CD4-positive, alpha-beta T cell (primary cell): ENCODE results near the gene TPD52L1. TPM values are rescaled to one million over a fixed set of nuclear protein-coding genes. Genes with fewer than 3 reads are reported as not detected.

Source experiments
- ATAC-seq: fragments of 200-7000 bp; cut with Tn5 transposase; one replicate; pipeline ENCODE4 v1.10.0; 2022; ENCODE audit warnings: mild to moderate bottlenecking; ENCODE audit not compliant: poor library complexity
- CTCF ChIA-PET: fragments of 350-600 bp; sonication (Branson Sonifier 250); formaldehyde crosslinking; loops from one replicate; lab custom pipeline; 2021; ENCODE audit warnings: antibody characterized with exemption, inconsistent platforms; lab: Charles Lee
- POLR2A ChIA-PET: fragments of 350-600 bp; sonication (Branson Sonifier 250); formaldehyde crosslinking; loops from one replicate; lab custom pipeline; 2021; ENCODE audit warnings: antibody characterized with exemption, inconsistent platforms; lab: Charles Lee
- DNase-seq, 14 experiments: peaks; one replicate each; pipeline ENCODE4 v3.0.0-alpha.2; 2013 to 2020; ENCODE audit warnings: mixed read lengths in 2 of 14
- H3K27ac ChIP-seq, 2 donors: one replicate each; pipeline versions ENCODE4 v1.5.1 to v1.7.0; 2013; ENCODE audit warnings: low read length in 2 of 2, low read depth in 1 of 2, mild to moderate bottlenecking in 1 of 2
- H3K27me3 ChIP-seq, 2 experiments: 1 replicate in 1 of 2; 2 replicates in 1 of 2; pipeline versions ENCODE4 v1.6.1 to v1.7.0; 2013; ENCODE audit warnings: low read length in 2 of 2, control low read depth in 1 of 2, mild to moderate bottlenecking in 1 of 2, moderate library complexity in 1 of 2; ENCODE audit not compliant: insufficient read depth in 2 of 2, control insufficient read depth in 1 of 2
- H3K36me3 ChIP-seq: one replicate; pipeline ENCODE4 v1.6.1; 2013; ENCODE audit warnings: low read length, control low read depth; ENCODE audit not compliant: insufficient read depth
- H3K4me1 ChIP-seq: one replicate; pipeline ENCODE4 v1.6.1; 2013; ENCODE audit warnings: low read length, control low read depth; ENCODE audit not compliant: insufficient read depth
- H3K4me3 ChIP-seq: one replicate; pipeline ENCODE4 v1.5.1; 2013; ENCODE audit warnings: mild to moderate bottlenecking, low read length, moderate library complexity
- H3K9me3 ChIP-seq, 2 experiments: 1 replicate in 1 of 2; 2 replicates in 1 of 2; pipeline versions ENCODE4 v1.6.1 to v1.7.0; 2013; ENCODE audit warnings: low read length in 2 of 2, mild to moderate bottlenecking in 2 of 2, control low read depth in 1 of 2, moderate library complexity in 1 of 2; ENCODE audit not compliant: control insufficient read depth in 1 of 2, insufficient read depth in 1 of 2
- H3K27ac Mint-ChIP-seq: one replicate; pipeline ENCODE4 v1.8.0; 2020; ENCODE audit warnings: mixed read lengths
- H3K27me3 Mint-ChIP-seq: one replicate; pipeline ENCODE4 v1.8.0; 2021; ENCODE audit warnings: mixed read lengths
- H3K36me3 Mint-ChIP-seq: one replicate; pipeline ENCODE4 v1.8.0; 2021; ENCODE audit warnings: low read depth, mixed read lengths
- H3K4me1 Mint-ChIP-seq: one replicate; pipeline ENCODE4 v1.8.0; 2021; ENCODE audit warnings: low read depth, mixed read lengths
- H3K4me3 Mint-ChIP-seq: one replicate; pipeline ENCODE4 v1.8.0; 2020; ENCODE audit warnings: mild to moderate bottlenecking, mixed read lengths
- H3K9me3 Mint-ChIP-seq: one replicate; pipeline ENCODE4 v1.8.0; 2020; ENCODE audit warnings: mixed read lengths
- CTCF ChIP-seq: fragments of 200-600 bp; IDR thresholded peaks from one replicate; pipeline ENCODE4 v1.8.0; 2022; ENCODE audit warnings: antibody characterized with exemption, mild to moderate bottlenecking
- intact Hi-C, 2 experiments: fragments of 100-400 bp; cut with DNase I in 1 of 2; cut with micrococcal nuclease in 1 of 2; formaldehyde crosslinking; loops; one replicate each; pipeline versions ENCODE4 v1.15.1 to v1.9.0; 2023 to 2025; cut with DNase I, micrococcal nuclease
- total RNA-seq, 174 experiments: library from RNA in 2 of 174; stranded (reverse) in 2 of 174; gene quantifications; one replicate each; pipeline ENCODE4 v1.2.3 and lab custom pipeline; 2021 to 2026

Gene TPD52L1
- total RNA-seq, 2 experiments from 2014 or later, result not detected

- H3K27me3 ChIP-seq, result no peaks in the 10 kb centered on the region
- H3K36me3 Mint-ChIP-seq, result no peaks in the 10 kb centered on the region
Measured at GRCh38 chr6:125107896-125108295, 45.7 kb upstream of the TPD52L1 start.

GRCh38 chr6:125110056-125110455, 43.5 kb upstream of the TPD52L1 start:
- no peak for DNase-seq
- Mint-ChIP-seq H3K36me3 (no peaks in the 10 kb centered on the region), H3K27me3 (no peaks in the 10 kb centered on the region), H3K4me3 (no peak overlapping the region), H3K27ac (no peak overlapping the region), H3K9me3 (peaks cover 22% of the 10 kb centered on the region), H3K4me1 (no peaks in the 10 kb centered on the region)
- POLR2A ChIA-PET, result no interaction called here
- CTCF ChIA-PET, result no interaction called here
- no peak overlapping the region for H3K4me3 ChIP-seq
- peaks cover 6 to 24% of the 10 kb centered on the region in 2 experiments for H3K9me3 ChIP-seq
- ATAC-seq, result no peak
- no peak overlapping the region for H3K27ac ChIP-seq
- no peaks in the 10 kb centered on the region for H3K27me3 ChIP-seq
- H3K4me1 ChIP-seq, result no peaks in the 10 kb centered on the region
- intact Hi-C loops, result loop anchor here in 1 of 2 experiments (5.0 kb wide), 1 partner anchor 1693 kb away; no protein-coding TSS in a partner anchor
- no peaks in the 10 kb centered on the region for H3K36me3 ChIP-seq
- TF ChIP-seq CTCF, result no peak

More at GRCh38 chr6:125107896-125108295, 45.7 kb upstream of the TPD52L1 start:
- Mint-ChIP-seq H3K9me3 (peaks cover 22% of the 10 kb centered on the region), H3K4me1 (no peaks in the 10 kb centered on the region), H3K4me3 (no peak overlapping the region), H3K27me3 (no peaks in the 10 kb centered on the region), H3K27ac (no peak overlapping the region)
- H3K4me3 ChIP-seq, result no peak overlapping the region
- H3K27ac ChIP-seq, result no peak overlapping the region
- no peaks in the 10 kb centered on the region for H3K36me3 ChIP-seq
- DNase-seq, result no peak
- peaks cover 5 to 24% of the 10 kb centered on the region in 2 experiments for H3K9me3 ChIP-seq
- ChIA-PET POLR2A (no interaction called here), CTCF (no interaction called here)
- TF ChIP-seq CTCF, result no peak
- intact Hi-C loops, result no loop called here
- no peaks in the 10 kb centered on the region for H3K4me1 ChIP-seq
- ATAC-seq, result no peak

GRCh38 chr6:125111219-125111983, 42.2 kb upstream of the TPD52L1 start:
- Mint-ChIP-seq H3K27me3 (no peaks in the 10 kb centered on the region), H3K27ac (no peak overlapping the region), H3K36me3 (no peaks in the 10 kb centered on the region), H3K9me3 (peaks cover 22% of the 10 kb centered on the region), H3K4me1 (no peaks in the 10 kb centered on the region), H3K4me3 (no peak overlapping the region)
- Histone ChIP-seq H3K27me3 (no peaks in the 10 kb centered on the region), H3K4me1 (no peaks in the 10 kb centered on the region), H3K27ac (no peak overlapping the region), H3K36me3 (no peaks in the 10 kb centered on the region), H3K9me3 (peaks cover 6 to 24% of the 10 kb centered on the region in 2 experiments), H3K4me3 (no peak overlapping the region)
- ChIA-PET CTCF (no interaction called here), POLR2A (no interaction called here)
- ATAC-seq (no peak), DNase-seq (no peak)
- TF ChIP-seq CTCF, result no peak
- intact Hi-C loops, result loop anchor here in 1 of 2 experiments (5.0 kb wide), 1 partner anchor 1694 kb away; no protein-coding TSS in a partner anchor
